GM19099 (cell line): ENCODE data around the gene UBE2S.

ENCODE experiments used
- POLR2A ChIP-seq: IDR thresholded peaks from 3 replicates; pipeline ENCODE4 v1.6.1; 2011; ENCODE audit warnings: low read depth; ENCODE audit not compliant: insufficient read length; ENCODE audit errors: extremely low read depth

Gene UBE2S

DNA sequence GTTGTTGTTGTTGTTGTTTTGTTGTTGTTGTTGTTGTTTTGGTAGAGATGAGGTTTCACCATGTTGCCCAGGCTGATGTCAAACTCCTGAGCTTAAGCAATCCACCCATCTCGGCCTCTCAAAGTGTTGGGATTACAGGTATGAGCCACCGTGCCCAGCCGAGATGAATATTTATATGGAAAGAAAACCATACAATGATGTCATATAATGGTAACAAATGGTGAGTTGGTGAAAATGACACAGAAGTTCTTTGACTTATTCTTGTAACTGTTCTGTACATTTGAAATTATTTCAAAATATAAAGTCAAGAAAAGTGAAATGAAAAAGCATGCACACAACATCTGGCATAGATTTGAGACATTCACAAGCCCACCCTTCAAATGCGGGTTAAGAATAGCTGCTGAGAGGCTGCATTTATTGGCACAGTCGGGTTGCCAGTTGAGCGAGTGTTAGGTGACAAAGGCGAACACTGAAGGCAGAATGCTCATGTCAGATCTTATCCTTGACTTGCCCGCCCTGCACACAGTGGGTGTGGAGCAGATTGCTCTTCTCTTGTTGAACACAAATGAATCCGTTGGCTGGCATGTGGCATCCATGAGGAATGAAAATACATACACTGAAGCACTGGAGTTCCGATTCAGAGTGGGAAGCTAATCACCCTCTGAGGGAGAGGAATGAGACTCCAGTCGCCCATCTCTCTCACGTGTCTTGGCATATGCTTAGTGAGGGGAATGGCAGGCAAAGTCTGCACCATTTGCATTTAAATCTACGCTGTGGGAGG lies 15.8 kb upstream of the UBE2S start:
- TF ChIP-seq POLR2A: no peak

- no peak for TF ChIP-seq POLR2A
These were observed 12.1 kb upstream of the UBE2S start for GRCh38 chr19:55419624-55420236.

- no peak for TF ChIP-seq POLR2A
These were observed 11.5 kb upstream of the UBE2S start for GRCh38 chr19:55419103-55419502.

DNA sequence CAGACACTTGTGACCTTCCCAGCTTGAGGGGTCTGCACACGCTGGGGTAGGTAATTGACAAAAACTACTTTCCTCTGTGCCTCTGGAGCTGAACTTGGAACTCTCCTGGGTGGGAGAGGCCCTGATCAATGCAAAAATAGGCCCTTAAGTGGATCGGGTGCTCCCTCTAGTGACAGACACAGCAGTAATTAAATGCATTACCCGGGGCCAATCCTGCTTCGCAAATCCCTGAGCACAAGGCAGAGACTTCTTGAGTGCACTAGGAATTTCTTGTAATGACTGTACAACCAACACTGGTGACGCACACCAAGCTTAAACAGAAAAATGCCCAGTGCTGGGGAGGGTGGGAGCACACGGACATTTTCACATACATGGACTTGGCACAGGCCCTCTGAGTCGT lies 10.6 kb upstream of the UBE2S start:
- TF ChIP-seq POLR2A: no peak

GRCh38 chr19:55410168-55410567 lies 2.6 kb upstream of the UBE2S start:
- no peak for TF ChIP-seq POLR2A

DNA sequence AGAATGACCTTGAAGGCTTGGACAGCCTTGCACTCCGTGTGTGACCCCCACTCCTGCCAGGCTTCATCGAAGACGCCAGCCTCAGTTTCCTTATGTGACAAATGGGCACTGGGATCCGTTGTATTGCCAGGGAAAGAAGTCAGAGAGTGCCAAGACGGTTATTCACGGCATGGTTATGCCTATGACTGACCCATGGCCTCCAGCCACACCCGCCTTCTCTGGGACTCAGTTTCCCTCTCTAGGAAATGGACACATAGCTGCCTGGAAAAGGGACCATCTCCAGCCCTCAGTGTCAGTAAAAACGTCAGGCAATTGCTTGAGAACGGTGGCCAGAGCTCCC lies 915 bp upstream of the UBE2S start:
- no peak for TF ChIP-seq POLR2A

- TF ChIP-seq POLR2A: peak; percentile 56
These were observed 378 bp upstream of the UBE2S start for GRCh38 chr19:55407800-55408532.

DNA sequence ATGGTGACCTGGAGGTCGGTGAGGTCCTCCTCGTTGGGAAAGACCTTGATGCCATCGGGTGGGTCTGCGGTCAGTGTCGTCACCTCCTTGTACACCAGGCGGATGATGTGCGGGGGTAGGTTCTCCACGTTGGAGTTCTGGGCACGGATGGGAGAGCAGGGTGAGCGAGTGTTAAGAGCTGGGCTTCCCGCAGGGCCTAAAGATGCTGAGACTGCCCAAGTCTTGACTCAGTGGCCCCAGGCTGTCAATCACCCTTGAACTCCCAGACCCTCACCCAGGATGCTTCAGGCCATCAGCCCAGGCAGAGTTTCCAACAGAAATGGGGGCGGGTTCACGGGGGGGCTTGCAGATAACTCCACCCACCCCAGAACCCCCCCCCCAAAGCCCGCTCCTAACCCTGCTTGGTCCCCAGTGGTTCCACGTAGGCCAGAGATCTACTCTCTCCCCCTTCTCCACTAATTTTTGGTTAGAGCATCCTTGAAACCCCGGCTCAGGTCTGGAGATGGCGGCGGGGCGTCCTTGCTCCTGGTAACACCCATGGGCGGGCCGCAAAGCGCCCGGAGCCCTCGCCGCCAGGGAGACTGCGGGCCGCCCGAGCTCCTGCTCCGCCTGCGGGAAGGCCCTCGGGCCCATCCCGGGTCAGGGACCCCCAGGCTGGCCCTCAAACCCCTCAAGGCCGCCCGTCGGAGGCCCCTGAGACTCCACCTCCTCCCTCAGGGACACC lies 600 bp downstream of the UBE2S start:
- TF ChIP-seq POLR2A: no peak

DNA sequence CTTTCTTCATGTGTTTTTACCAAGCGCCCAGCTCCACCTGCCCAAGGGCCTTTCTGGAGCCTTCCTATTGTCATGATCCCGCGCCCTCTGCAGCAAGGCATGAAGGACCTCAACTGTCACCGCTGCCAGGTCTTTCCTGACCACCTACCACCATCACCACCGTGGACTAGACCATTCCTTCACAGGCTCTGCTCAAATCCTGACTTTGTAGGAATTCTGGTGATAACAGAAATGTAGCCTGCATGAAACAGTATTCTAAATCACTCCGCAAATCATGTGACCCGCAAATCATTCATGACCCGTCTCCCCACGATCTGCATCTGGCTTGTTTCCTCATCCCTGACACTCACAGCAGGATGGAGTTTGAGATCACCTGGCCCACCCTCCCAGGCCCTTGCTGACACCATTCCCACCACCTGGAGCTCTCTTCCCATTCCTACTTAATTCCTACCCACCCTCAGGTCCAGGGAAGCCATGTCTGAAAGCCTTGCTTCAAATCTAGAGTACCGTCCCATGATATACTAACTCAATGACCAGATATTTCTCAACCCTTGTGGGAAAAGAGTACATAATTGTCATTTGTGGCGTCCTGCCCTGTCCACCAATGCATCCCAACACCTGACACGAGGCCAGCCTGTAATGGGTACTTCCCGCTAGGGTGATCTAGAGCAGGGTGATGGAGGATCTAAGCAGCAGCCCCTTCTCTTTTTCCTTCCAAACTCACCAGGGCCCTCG lies 1.3 kb downstream of the UBE2S start:
- TF ChIP-seq POLR2A: no peak

DNA sequence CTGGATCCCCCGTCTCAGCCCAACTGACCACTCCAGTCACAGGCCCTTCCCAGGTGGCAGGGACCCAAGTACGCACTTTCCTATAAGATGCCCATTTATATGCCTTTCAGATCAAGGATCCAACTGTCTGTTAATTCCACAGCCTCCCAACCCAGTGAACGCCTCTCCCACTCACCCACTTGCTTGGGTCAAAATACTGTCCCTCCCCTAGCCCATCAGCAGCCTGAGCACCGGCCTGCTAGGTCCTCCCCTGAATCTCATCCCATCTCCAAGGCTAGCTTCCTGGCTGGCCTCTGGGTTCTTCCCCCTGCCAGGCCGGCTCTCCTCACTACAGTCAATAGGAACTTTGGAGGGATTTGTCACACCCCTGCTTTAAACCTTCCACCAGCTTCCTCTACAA lies 1.9 kb downstream of the UBE2S start:
- peak; percentile 17 for TF ChIP-seq POLR2A

DNA sequence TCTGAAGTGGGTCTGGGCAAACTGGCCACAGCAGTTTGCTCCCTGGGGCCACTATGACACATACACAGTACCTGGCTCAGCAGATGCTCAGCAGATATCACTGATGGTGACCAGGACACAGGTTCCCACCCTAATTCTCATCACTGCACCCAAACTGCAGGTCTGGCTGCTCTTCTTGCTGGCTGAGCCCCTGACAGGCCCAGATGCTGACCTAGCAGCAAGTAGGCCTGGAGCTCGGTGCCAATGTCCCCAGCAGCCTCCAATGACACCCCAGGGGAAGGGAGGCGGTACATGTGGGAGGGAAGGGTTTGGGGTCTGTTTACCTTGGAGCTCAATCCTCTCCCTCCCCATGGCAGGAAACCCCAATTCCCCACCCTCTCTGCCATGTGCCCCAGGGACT lies 5.1 kb downstream of the UBE2S start:
- no peak for TF ChIP-seq POLR2A

DNA sequence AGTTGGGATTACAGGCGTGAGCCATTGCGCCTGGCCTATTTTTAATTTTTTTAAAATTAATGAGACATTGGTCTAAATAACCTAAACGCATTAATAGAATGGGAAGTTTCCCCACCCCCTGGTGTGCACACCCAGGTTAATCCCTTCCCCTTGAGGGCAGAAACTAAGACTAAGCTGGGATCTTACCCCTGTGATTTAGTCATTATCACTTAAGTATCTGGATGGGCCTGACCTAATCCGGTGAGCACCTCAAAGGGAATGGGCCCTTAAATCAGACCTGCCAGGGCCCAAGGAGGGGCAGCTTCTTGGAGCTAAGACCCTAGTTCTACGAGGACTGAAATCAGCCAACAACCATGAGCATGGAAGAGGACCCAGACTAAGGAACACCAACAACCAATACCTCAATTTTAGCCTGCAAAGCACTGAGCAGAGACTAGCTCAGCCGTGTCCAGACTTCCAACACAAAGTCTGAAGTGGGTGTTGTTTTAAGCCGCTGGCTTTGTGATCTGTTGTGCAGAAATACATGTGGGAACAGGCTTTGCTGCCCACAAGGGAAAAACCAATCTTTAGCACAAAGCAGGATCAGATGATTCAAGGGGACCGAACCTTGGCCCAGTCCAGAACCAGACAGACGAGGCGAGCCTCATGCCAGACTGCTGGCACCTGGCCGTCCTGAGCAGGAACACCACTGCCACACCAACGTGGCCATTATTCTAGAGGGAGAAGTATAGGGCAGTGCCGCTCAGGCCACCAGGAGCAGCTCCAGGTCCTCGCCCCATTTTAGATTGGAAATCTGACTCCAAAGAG lies 7.1 kb downstream of the UBE2S start:
- TF ChIP-seq POLR2A: no peak

DNA sequence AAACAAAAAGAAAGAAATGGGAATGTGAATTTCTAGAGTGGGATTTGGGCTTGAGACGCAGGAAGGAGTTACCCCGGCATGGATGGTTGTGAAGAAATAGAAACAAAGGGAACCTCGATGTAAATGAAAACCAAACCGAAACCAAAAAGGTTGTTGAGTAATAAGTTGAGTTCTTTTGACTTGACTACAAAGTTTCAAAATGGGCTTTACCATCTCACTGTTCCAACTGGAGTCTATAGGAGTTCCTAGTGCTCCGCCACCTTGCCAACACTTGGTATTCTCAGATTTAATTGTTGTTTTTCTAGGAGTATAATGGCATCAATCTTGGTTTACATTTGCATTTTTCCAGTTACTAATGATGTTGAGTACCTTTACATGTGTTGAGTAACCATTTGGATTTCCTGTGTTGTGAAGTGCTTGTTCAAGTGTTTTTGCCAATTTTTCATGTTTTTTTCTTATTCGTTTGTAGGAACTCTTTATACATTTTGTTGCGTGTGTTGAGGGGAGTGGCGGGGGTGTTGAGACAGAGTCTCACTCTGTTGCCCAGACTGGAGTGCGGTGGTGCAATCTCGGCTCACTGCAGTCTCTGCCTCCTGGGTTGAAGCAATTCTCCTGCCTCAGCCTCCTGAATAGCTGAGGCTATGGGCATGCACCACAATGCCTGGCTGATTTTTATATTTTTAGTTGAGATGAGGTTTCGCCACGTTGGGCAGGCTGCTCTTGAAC lies 9.2 kb downstream of the UBE2S start:
- no peak for TF ChIP-seq POLR2A
